COLO829 (cell line): ENCODE results near the gene REXO4.
A peak's percentile ranks its signal among the peaks of the same experiment; 100 is the strongest.
"Not testable (repeated sequence)": the region's sequence is repeated elsewhere in the genome, so short reads cannot be mapped to it uniquely, and the experiment has no call there.

ENCODE experiments used
- DNase-seq: peaks from one replicate; pipeline ENCODE4 v3.0.0; 2012; ENCODE audit warnings: low spot score

REXO4 gene

GRCh38 chr9:133389562-133389961 lies 28.2 kb downstream of the REXO4 start:
- no peak for DNase-seq

GRCh38 chr9:133389025-133389557 lies 28.7 kb downstream of the REXO4 start:
- DNase-seq, result no peak

GRCh38 chr9:133387680-133388079 lies 30.1 kb downstream of the REXO4 start:
- no peak for DNase-seq

- DNase-seq, result no peak
Measured at GRCh38 chr9:133386338-133386737, 31.5 kb downstream of the REXO4 start.

- DNase-seq, result no peak
Measured at GRCh38 chr9:133385452-133385851, 32.4 kb downstream of the REXO4 start.

- DNase-seq, result no peak
Measured at GRCh38 chr9:133384736-133385321, 33.0 kb downstream of the REXO4 start.

GRCh38 chr9:133383438-133383837 lies 34.4 kb downstream of the REXO4 start:
- no peak for DNase-seq

GRCh38 chr9:133382507-133383141 lies 35.2 kb downstream of the REXO4 start:
- DNase-seq, result no peak

GRCh38 chr9:133380734-133381133 lies 37.1 kb downstream of the REXO4 start:
- no peak for DNase-seq

- DNase-seq, result peak; percentile 92
Measured at GRCh38 chr9:133379153-133380086, 38.4 kb downstream of the REXO4 start.

- DNase-seq, result peak; percentile 79
Measured at GRCh38 chr9:133378408-133378962, 39.3 kb downstream of the REXO4 start.

GRCh38 chr9:133377721-133378216 lies 40.0 kb downstream of the REXO4 start:
- DNase-seq, result no peak

GRCh38 chr9:133377280-133377679 lies 40.5 kb downstream of the REXO4 start:
- not testable (repeated sequence) for DNase-seq

- DNase-seq, result peak; percentile 99
Measured at GRCh38 chr9:133375724-133376654, 41.8 kb downstream of the REXO4 start, which contains the start of the genes STKLD1 and SURF4. TSS of gene STKLD1 (plus strand) at chr9:133376366. CDS start at chr9:133376474, 108 bp downstream. TSS of gene SURF4 (minus strand) at chr9:133376060. CDS start at chr9:133375969, 91 bp downstream.

GRCh38 chr9:133375116-133375723 lies 42.6 kb downstream of the REXO4 start:
- peak; percentile 51 for DNase-seq

- DNase-seq, result no peak
Measured at GRCh38 chr9:133374612-133375115, 43.1 kb downstream of the REXO4 start.

GRCh38 chr9:133372144-133372543 lies 45.7 kb downstream of the REXO4 start:
- DNase-seq, result no peak

GRCh38 chr9:133371261-133371711 lies 46.5 kb downstream of the REXO4 start:
- no peak for DNase-seq

GRCh38 chr9:133370685-133371084 lies 47.1 kb downstream of the REXO4 start:
- DNase-seq, result no peak

GRCh38 chr9:133369933-133370332 lies 47.9 kb downstream of the REXO4 start:
- no peak for DNase-seq
